Tibial artery (tissue), 4 donors: Measurements from ENCODE around the gene DYNAP.

ENCODE experiments used
- DNase-seq, 2 donors: peaks; one replicate each; pipeline ENCODE4 v3.0.0-alpha.2; 2019
- H3K27ac ChIP-seq, 2 donors: fragments of 200-600 bp; sonication (generic) in 1 of 2; 1 replicate in 1 of 2; 2 replicates in 1 of 2; pipeline ENCODE4 v1.5.1; 2018 to 2019; ENCODE audit warnings: mild to moderate bottlenecking in 1 of 2
- H3K27me3 ChIP-seq, 2 donors: fragments of 200-600 bp; sonication (generic) in 1 of 2; one replicate each; pipeline versions ENCODE4 v1.5.1 to v1.6.0; 2016 to 2019
- H3K36me3 ChIP-seq, 3 donors: fragments of 200-600 bp; sonication (generic) in 2 of 3; one replicate each; pipeline ENCODE4 v1.5.1; 2016 to 2019; ENCODE audit warnings: mild to moderate bottlenecking in 2 of 3
- H3K4me1 ChIP-seq, 4 donors: fragments of 200-600 bp; sonication (generic) in 2 of 4; 1 replicate in 3 of 4; 2 replicates in 1 of 4; pipeline ENCODE4 v1.5.1; 2016 to 2019
- H3K4me3 ChIP-seq, 2 donors: fragments of 200-600 bp; sonication (generic) in 1 of 2; 1 replicate in 1 of 2; 2 replicates in 1 of 2; pipeline ENCODE4 v1.5.1; 2018 to 2019; ENCODE audit warnings: mild to moderate bottlenecking in 2 of 2
- H3K9me3 ChIP-seq, 3 donors: fragments of 200-600 bp; sonication (generic) in 1 of 3; one replicate each; pipeline ENCODE4 v1.5.1; 2016 to 2019
- intact Hi-C: fragments of 100-400 bp; cut with DNase I; formaldehyde crosslinking; loops from one replicate; pipeline ENCODE4 v1.15.0; 2023; ENCODE audit warnings: low total_unique reads
- TF ChIP-seq, protein P1 (sequence below), 2 experiments: fragments of 200-600 bp in 1 of 2; fragments of 450-650 bp in 1 of 2; IDR thresholded peaks; one replicate each; pipeline ENCODE4 v1.5.1; 2017 to 2019; ENCODE audit warnings: antibody characterized with exemption in 2 of 2, mild to moderate bottlenecking in 1 of 2, moderate library complexity in 1 of 2

DYNAP gene

DNA sequence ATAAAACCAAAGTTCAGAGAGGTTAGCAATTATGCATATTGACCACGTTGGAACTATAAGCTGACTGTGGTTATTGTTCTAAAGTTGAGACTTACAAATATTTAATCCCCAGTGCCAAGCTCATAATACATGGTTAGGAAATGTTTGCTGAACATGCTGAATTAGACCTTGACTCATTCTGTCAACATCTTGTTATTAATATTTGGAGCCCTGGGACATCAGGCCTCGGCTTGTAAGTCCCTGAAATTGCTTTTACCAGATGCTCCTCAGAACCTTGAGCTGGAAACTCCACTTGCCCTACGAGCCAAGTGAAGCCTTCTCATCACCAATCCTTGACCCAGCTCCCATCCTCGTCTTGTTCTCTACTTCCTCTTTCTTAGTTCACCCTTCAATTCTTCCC lies 21.2 kb downstream of the DYNAP start:
- DNase-seq: no peak
- TF ChIP-seq, protein P1, sequence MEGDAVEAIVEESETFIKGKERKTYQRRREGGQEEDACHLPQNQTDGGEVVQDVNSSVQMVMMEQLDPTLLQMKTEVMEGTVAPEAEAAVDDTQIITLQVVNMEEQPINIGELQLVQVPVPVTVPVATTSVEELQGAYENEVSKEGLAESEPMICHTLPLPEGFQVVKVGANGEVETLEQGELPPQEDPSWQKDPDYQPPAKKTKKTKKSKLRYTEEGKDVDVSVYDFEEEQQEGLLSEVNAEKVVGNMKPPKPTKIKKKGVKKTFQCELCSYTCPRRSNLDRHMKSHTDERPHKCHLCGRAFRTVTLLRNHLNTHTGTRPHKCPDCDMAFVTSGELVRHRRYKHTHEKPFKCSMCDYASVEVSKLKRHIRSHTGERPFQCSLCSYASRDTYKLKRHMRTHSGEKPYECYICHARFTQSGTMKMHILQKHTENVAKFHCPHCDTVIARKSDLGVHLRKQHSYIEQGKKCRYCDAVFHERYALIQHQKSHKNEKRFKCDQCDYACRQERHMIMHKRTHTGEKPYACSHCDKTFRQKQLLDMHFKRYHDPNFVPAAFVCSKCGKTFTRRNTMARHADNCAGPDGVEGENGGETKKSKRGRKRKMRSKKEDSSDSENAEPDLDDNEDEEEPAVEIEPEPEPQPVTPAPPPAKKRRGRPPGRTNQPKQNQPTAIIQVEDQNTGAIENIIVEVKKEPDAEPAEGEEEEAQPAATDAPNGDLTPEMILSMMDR (IDR thresholded peaks at IDR 0.05): no peak
- intact Hi-C loops: no loop called here
- no peak overlapping the region for H3K4me3 ChIP-seq
- no peaks in the 10 kb centered on the region for H3K9me3 ChIP-seq
- H3K36me3 ChIP-seq: no peaks in the 10 kb centered on the region
- H3K4me1 ChIP-seq: no peaks in the 10 kb centered on the region
- no peaks in the 10 kb centered on the region for H3K27me3 ChIP-seq
- H3K27ac ChIP-seq: no peak overlapping the region

DNA sequence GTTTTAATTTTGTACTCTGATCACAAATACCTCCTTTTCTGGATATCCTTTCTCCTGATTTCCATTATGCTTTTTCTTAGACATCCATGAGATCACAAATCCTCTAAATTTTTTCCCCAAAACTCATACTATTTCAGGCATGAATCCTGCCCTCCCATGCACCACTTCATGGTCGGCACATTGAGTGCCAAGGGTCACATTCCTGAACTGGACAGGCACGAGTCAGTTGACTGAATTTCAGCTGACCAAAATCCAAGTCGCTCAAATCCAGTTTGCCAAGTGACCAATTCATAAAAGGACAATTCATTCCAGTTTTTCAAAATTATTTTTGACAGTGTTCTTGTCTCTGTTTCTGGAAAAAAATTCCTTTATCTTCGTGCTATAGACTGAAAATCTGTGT lies 22.1 kb downstream of the DYNAP start:
- Histone ChIP-seq H3K4me1 (no peaks in the 10 kb centered on the region), H3K36me3 (no peaks in the 10 kb centered on the region), H3K9me3 (no peaks in the 10 kb centered on the region), H3K27ac (no peak overlapping the region), H3K4me3 (no peak overlapping the region), H3K27me3 (no peaks in the 10 kb centered on the region)
- intact Hi-C loops: no loop called here
- no peak for DNase-seq
- TF ChIP-seq, protein P1 (IDR thresholded peaks at IDR 0.05): no peak

DNA sequence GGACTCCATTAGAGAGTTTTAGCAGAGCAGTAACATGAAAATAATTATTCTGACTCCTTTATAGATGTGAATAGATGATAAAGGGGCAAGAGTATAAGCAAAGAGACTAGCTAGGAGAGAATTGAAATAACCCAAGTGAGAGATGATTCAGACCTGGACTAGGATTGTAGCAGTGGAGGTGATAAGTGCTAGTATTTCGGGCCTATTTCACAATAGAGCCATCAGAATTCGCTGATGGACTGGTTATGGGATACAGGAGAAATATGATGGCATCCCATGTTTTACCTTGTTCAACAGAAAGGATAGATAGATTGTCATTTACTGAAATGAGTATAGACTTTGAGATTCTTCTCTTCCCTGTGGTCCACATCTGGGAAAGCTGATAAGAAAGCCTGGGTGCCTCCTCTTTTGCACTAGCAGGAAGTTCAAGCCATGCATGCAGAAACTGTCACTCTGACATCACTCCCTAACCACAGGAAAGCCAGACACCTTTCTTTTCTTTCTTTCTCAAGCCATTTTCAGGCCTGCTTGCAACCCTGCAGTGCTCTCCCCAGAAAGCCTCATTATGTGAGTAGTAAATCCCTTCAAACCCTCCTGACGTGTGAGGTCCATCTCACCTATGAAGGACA lies 25.3 kb downstream of the DYNAP start:
- TF ChIP-seq, protein P1 (IDR thresholded peaks at IDR 0.05): no peak
- intact Hi-C loops: no loop called here
- Histone ChIP-seq H3K9me3 (no peaks in the 10 kb centered on the region), H3K27me3 (no peaks in the 10 kb centered on the region), H3K4me1 (no peaks in the 10 kb centered on the region), H3K27ac (no peak overlapping the region), H3K4me3 (no peak overlapping the region), H3K36me3 (no peaks in the 10 kb centered on the region)
- no peak for DNase-seq

DNA sequence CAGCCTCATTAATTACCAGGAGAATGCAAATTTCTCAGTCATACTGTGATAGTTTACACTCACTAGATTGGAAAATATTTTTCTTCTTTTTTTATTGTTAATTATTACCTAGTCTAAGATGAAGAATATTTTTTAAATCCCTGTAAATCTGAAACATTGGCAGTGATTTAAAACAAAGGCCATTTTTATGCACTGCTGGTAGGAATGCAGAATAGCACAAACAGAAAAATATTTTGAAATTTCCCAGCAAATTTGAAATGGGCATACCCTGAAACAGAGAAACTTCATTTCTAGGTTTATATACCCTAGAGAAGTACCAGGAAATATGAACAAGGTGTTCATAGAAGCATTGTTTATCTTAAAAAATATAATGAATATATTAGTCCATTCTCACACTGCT lies 31.0 kb downstream of the DYNAP start:
- H3K4me1 ChIP-seq: no peaks in the 10 kb centered on the region
- DNase-seq: no peak
- no peaks in the 10 kb centered on the region for H3K27me3 ChIP-seq
- TF ChIP-seq, protein P1 (IDR thresholded peaks at IDR 0.05): no peak
- intact Hi-C loops: no loop called here
- H3K27ac ChIP-seq: no peak overlapping the region
- no peaks in the 10 kb centered on the region for H3K36me3 ChIP-seq
- H3K4me3 ChIP-seq: no peak overlapping the region
- no peaks in the 10 kb centered on the region for H3K9me3 ChIP-seq

DNA sequence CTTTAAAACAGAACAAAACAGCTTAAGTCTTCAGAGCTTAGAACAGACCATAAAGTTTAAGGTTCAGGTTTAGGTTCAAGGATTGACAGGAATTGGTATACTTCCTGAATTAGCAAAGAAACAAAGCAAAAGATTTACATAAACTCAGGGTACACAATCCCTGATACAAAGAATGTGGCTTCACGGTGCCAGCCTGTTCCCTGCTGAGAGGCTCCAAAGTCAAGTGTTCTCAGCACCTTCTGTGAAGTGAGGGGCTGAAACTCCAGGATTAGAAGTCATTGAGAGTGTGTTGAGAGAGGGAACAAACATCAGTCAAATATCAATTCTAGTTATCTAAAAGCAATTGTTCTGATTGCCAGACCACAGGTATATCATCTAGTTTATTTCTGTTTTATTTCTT lies 35.7 kb downstream of the DYNAP start:
- H3K9me3 ChIP-seq: no peaks in the 10 kb centered on the region
- TF ChIP-seq, protein P1 (IDR thresholded peaks at IDR 0.05): no peak
- intact Hi-C loops: no loop called here
- no peak for DNase-seq
- no peaks in the 10 kb centered on the region for H3K27me3 ChIP-seq
- no peak overlapping the region for H3K27ac ChIP-seq
- H3K4me1 ChIP-seq: no peaks in the 10 kb centered on the region
- no peak overlapping the region for H3K4me3 ChIP-seq
- no peaks in the 10 kb centered on the region for H3K36me3 ChIP-seq

- H3K36me3 ChIP-seq: no peaks in the 10 kb centered on the region
- intact Hi-C loops: no loop called here
- H3K4me1 ChIP-seq: no peaks in the 10 kb centered on the region
- H3K9me3 ChIP-seq: no peaks in the 10 kb centered on the region
- H3K27ac ChIP-seq: no peak overlapping the region
- DNase-seq: no peak
- TF ChIP-seq, protein P1 (IDR thresholded peaks at IDR 0.05): no peak
- H3K27me3 ChIP-seq: no peaks in the 10 kb centered on the region
- no peak overlapping the region for H3K4me3 ChIP-seq
These were observed 39.9 kb downstream of the DYNAP start for GRCh38 chr18:54630963-54631362.
